Cardiac muscle cell (in vitro differentiated cells and primary cell): Measurements from ENCODE around the gene PGGHG. TPM values are rescaled to one million over a fixed set of nuclear protein-coding genes. Genes with fewer than 3 reads are reported as not detected.
"Not testable (repeated sequence)": the region's sequence is repeated elsewhere in the genome, so short reads cannot be mapped to it uniquely, and the experiment has no call there.

Experiments
- DNase-seq, 2 donors: peaks; one replicate each; pipeline versions ENCODE4 v3.0.0 to v3.0.0-alpha.2; 2010 to 2017; ENCODE audit warnings: low read depth in 1 of 2, low spot score in 1 of 2
- H3K27ac ChIP-seq: fragments of 200-600 bp; sonication (generic); 2 replicates; pipeline ENCODE4 v1.5.1; 2016
- H3K27me3 ChIP-seq: fragments of 200-600 bp; sonication (generic); 2 replicates; pipeline ENCODE4 v1.6.0; 2016; ENCODE audit warnings: control low read depth
- H3K36me3 ChIP-seq: fragments of 200-600 bp; sonication (generic); 2 replicates; pipeline ENCODE4 v1.5.1; 2016; ENCODE audit warnings: control low read depth
- H3K4me1 ChIP-seq: fragments of 200-600 bp; sonication (generic); 2 replicates; pipeline ENCODE4 v1.8.1; 2017; ENCODE audit warnings: low read depth, mild to moderate bottlenecking, mixed run types
- H3K4me3 ChIP-seq: fragments of 200-600 bp; sonication (generic); 2 replicates; pipeline ENCODE4 v1.5.1; 2016; ENCODE audit warnings: mild to moderate bottlenecking
- H3K9me3 ChIP-seq: fragments of 200-600 bp; sonication (generic); 2 replicates; pipeline ENCODE4 v1.5.1; 2017; ENCODE audit warnings: low read depth, mild to moderate bottlenecking, control low read depth
- polyA plus RNA-seq: library from polyadenylated mRNA; unstranded; fragments of >200 nt; fragmentation: Nextera tagmentation; extraction: Ambion mirVana; gene quantifications from 2 replicates; pipeline ENCODE4 v1.2.1, GENCODE V29; 2016
- total RNA-seq: library from RNA; depleted of rRNA; stranded (reverse); fragments of >200 nt; gene quantifications from 2 replicates; pipeline ENCODE4 v1.2.3, GENCODE V29; 2016
- TF ChIP-seq, protein P1 (sequence below): IDR thresholded peaks from 2 replicates; pipeline ENCODE4 v1.5.1; 2012; ENCODE audit warnings: low read depth, mild to moderate bottlenecking, low read length

Gene PGGHG
- total and polyA plus RNA-seq, 2 experiments from 2014 or later: 33.1 to 88.7 TPM

DNA sequence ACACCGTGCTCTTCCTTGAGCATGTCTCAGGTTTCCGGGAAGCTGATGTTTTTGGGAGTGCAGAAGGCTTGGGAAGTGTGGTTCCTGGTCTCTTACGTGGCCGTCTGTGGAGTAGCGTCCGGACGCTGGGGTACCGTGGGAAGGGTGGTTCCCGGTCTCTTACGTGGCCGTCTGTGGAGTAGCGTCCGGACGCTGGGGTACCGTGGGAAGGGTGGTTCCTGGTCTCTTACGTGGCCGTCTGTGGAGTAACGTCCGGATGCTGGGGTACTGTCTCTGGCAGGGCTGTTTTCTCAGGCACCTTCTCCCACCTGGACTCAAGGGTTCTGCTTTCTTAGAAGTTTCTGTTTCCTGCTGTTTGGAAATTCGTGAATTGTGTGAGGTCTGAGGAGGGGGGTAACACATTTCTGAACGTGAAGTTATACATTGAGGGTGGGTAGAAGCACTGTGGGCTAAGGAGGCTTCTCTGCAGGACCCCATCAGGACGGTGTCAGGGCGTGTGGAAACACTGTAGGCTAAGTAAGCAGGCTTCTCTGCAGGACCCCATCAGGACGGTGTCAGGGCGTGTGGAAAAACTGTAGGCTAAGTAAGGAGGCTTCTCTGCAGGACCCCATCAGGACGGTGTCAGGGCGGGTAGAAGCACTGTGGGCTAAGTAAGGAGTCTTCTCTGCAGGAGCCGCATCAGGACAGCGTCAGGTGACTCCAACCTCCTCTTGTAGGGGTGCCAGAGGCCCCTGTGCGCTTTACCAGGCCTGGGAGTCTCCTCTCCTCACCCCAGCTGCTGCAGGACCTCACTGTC lies 37.1 kb downstream of the PGGHG start:
- peaks cover 22% of the 10 kb centered on the region for H3K4me1 ChIP-seq
- no peaks in the 10 kb centered on the region for H3K27me3 ChIP-seq
- TF ChIP-seq, protein P1, sequence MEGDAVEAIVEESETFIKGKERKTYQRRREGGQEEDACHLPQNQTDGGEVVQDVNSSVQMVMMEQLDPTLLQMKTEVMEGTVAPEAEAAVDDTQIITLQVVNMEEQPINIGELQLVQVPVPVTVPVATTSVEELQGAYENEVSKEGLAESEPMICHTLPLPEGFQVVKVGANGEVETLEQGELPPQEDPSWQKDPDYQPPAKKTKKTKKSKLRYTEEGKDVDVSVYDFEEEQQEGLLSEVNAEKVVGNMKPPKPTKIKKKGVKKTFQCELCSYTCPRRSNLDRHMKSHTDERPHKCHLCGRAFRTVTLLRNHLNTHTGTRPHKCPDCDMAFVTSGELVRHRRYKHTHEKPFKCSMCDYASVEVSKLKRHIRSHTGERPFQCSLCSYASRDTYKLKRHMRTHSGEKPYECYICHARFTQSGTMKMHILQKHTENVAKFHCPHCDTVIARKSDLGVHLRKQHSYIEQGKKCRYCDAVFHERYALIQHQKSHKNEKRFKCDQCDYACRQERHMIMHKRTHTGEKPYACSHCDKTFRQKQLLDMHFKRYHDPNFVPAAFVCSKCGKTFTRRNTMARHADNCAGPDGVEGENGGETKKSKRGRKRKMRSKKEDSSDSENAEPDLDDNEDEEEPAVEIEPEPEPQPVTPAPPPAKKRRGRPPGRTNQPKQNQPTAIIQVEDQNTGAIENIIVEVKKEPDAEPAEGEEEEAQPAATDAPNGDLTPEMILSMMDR: no peak
- H3K27ac ChIP-seq: peak overlapping the region; percentile 30
- H3K36me3 ChIP-seq: no peaks in the 10 kb centered on the region
- H3K9me3 ChIP-seq: no peaks in the 10 kb centered on the region
- DNase-seq: no peak
- H3K4me3 ChIP-seq: no peak overlapping the region

DNA sequence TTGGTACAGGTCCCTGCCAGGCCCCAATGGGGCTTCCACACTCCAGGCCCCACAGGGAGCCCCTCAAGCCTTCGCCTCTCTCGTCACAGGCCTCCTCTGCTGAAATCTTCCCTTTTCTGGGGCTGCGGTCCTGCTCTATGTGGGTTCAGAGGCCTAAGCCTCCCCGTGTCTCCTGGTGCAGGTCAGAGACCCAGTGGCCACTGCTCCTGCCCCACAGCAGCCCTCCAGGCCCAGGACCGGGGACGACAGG lies 37.6 kb downstream of the PGGHG start:
- DNase-seq: no peak
- TF ChIP-seq, protein P1: no peak
- no peaks in the 10 kb centered on the region for H3K27me3 ChIP-seq
- no peaks in the 10 kb centered on the region for H3K36me3 ChIP-seq
- H3K4me1 ChIP-seq: peaks cover 22% of the 10 kb centered on the region
- H3K27ac ChIP-seq: peak overlapping the region; percentile 19
- no peak overlapping the region for H3K4me3 ChIP-seq
- H3K9me3 ChIP-seq: no peaks in the 10 kb centered on the region

DNA sequence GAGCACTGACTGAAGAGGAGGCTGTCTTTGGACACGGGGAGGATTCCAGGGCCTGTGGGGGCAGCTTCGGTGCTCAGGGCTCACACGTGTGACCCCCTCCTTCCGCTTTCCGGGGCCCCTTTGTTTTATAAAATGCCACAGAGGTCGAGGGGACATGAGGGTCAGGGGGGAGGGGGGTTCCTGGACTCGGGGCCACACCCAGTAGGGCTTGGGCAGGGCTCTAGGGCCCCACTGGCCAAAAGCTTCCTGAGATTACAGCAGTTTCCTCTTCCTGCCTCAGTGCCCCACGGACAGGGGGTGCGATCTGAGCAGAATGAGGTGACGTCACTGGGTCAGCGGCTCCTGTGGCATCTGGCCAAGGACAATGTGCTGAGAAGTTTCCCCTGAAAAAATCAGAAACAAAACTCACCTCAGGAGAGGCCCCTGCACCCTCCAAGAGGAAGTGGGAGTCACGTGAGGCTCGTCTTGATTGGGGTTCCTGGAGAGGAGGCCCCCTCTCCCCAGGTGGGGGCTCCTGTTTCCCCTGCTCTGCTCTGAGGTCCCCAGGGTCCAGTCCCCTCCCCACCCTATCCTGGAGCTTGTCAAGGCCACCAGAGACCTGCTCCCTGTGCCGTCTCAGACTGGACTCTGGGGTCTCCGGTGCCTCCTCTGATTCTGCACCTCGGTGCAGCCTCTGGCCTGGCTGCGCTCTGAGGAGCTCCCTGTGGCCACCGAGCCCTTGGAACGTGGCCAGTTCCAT lies 38.1 kb downstream of the PGGHG start:
- Histone ChIP-seq H3K4me3 (no peak overlapping the region), H3K27ac (peak overlapping the region; percentile 19), H3K4me1 (peaks cover 22% of the 10 kb centered on the region), H3K27me3 (no peaks in the 10 kb centered on the region), H3K36me3 (no peaks in the 10 kb centered on the region), H3K9me3 (no peaks in the 10 kb centered on the region)
- TF ChIP-seq, protein P1: no peak
- DNase-seq: peak in 1 of 2 donors; percentile 91

DNA sequence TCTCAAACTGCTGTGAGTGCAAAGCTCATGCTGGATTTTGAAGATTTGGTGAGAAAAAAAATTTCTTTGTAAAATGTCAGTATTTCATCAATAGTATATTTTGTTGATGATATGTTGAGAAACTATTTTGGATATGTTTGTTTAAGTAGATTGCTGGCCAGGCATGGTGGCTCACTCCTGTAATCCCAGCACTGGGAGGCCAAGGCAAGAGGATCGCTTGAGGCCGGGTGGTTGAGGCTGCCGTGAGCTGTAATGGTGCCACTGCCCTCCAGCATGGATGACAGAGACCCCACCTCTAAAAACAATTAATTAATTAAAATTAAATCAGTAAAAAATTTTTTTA lies 38.6 kb downstream of the PGGHG start:
- H3K27me3 ChIP-seq: no peaks in the 10 kb centered on the region
- no peak overlapping the region for H3K4me3 ChIP-seq
- H3K27ac ChIP-seq: no peak overlapping the region
- H3K9me3 ChIP-seq: no peaks in the 10 kb centered on the region
- H3K4me1 ChIP-seq: peaks cover 22% of the 10 kb centered on the region
- TF ChIP-seq, protein P1: no peak
- no peaks in the 10 kb centered on the region for H3K36me3 ChIP-seq
- no peak for DNase-seq

DNA sequence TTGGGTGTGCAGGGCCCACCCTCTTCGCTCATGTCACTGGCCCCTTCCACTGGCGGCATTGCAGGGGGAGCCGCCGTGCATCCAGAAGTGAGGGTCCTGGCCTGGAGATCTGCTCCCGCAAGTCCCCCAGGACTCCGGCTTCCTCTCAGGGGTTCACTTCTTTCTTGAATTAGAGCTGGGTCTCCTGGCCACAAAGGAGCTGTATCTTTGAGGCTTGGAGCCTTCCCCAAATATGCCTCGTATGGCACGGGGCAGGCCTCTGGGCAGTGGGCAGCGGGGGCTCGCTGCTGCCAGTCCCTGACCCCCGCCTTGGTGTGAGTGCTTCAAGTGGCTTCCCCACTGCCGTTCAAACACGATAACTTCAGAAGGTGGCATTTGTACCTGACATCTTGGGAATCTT lies 39.1 kb downstream of the PGGHG start:
- Histone ChIP-seq H3K4me3 (no peak overlapping the region), H3K27ac (no peak overlapping the region), H3K36me3 (no peaks in the 10 kb centered on the region), H3K9me3 (no peaks in the 10 kb centered on the region), H3K27me3 (no peaks in the 10 kb centered on the region), H3K4me1 (peaks cover 22% of the 10 kb centered on the region)
- DNase-seq: no peak
- TF ChIP-seq, protein P1: no peak

DNA sequence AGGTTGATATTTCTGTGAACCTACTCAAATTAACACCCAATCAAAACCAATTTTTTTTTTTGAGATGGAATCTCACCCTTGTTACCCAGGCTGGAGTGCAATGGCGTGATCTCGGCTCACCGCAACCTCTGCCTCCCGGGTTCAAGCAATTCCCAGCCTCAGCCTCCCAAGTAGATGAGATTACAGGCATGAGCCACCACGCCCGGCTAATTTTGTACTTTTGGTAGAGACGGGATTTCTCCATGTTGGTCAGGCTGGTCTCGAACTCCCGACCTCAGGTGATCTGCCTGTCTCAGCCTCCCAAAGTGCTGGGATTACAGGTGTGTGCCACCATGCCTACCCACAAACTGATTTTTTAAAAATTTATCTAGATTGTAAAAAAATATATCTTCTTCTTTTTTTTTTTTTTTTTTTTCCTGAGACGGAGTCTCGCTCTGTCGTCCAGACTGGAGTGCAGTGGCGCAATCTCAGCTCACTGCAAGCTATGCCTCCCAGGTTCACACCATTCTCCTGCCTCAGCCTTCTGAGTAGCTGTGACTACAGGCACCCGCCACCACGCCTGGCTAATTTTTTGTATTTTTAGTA lies 39.7 kb downstream of the PGGHG start:
- not testable (repeated sequence) for H3K4me3 ChIP-seq, H3K27ac ChIP-seq, H3K9me3 ChIP-seq, H3K36me3 ChIP-seq, H3K27me3 ChIP-seq, DNase-seq
- H3K4me1 ChIP-seq: peaks cover 22% of the 10 kb centered on the region
